Measurements from ENCODE around the gene OAS1.

OAS1 gene

DNA sequence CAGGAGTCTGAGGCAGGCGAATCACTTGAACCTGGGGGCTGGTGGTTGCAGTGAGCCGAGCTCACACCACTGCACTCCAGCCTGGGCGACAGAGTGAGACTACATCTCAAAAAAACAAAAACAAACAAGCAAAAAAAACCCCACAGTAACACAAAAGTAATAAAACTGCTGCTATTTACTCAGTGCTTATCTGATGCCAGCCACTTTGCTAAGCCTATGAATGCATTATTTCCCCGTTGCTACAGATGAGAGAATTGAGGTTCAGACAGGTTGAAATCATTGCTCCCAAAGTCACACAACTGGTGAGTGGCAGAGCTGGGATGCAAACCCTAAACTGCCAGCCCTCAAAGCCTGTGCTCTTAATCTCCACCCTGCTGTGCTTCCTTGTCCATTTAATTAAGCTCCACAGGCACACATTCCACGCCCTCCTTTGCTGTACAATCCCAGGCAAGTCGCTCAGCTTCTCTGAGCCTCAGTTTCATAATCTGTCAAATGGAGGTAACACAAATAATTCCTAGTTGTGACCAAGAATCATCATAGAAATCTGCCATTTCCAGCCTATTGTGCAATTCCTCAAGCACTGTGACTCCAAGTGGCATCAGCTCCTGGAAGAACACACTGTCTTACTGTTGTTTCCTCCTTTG lies 25.8 kb downstream of the OAS1 start:
- H3K4me3 ChIP-seq (ENCODE audit: low read depth, low read length) = no peak overlapping the region
- POLR2A ChIA-PET = no interaction called here
- CTCF ChIA-PET = interaction anchor here (0.6 kb wide), 1 partner anchor 35 kb away, joined by 3 read pairs; no protein-coding TSS in a partner anchor
- no peak for TF ChIP-seq ZNF677 (tag by site-specific recombination; IDR thresholded peaks at IDR 0.05)
- no peak for TF ChIP-seq ZNF785 (tag by site-specific recombination; IDR thresholded peaks at IDR 0.05)
- no peak for TF ChIP-seq SETDB1 (IDR thresholded peaks at IDR 0.05; ENCODE audit: insufficient read length, low read length)
- no peak for TF ChIP-seq ZNF571 (tag by site-specific recombination; IDR thresholded peaks at IDR 0.05)
- TF ChIP-seq SCRT1 (tag by site-specific recombination; IDR thresholded peaks at IDR 0.05; ENCODE audit: borderline replicate concordance) = no peak
- TF ChIP-seq ZNF560 (tag by site-specific recombination; IDR thresholded peaks at IDR 0.05; ENCODE audit: borderline replicate concordance) = no peak
- TF ChIP-seq, protein P1, sequence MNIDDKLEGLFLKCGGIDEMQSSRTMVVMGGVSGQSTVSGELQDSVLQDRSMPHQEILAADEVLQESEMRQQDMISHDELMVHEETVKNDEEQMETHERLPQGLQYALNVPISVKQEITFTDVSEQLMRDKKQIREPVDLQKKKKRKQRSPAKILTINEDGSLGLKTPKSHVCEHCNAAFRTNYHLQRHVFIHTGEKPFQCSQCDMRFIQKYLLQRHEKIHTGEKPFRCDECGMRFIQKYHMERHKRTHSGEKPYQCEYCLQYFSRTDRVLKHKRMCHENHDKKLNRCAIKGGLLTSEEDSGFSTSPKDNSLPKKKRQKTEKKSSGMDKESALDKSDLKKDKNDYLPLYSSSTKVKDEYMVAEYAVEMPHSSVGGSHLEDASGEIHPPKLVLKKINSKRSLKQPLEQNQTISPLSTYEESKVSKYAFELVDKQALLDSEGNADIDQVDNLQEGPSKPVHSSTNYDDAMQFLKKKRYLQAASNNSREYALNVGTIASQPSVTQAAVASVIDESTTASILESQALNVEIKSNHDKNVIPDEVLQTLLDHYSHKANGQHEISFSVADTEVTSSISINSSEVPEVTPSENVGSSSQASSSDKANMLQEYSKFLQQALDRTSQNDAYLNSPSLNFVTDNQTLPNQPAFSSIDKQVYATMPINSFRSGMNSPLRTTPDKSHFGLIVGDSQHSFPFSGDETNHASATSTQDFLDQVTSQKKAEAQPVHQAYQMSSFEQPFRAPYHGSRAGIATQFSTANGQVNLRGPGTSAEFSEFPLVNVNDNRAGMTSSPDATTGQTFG (tag by site-specific recombination; IDR thresholded peaks at IDR 0.05; ENCODE audit: borderline replicate concordance) = no peak
- TF ChIP-seq ZNF624 (tag by site-specific recombination; IDR thresholded peaks at IDR 0.05) = no peak
- no peak for TF ChIP-seq ZNF473 (tag by site-specific recombination; IDR thresholded peaks at IDR 0.05)
- TF ChIP-seq ZNF16 (tag by site-specific recombination; IDR thresholded peaks at IDR 0.05; ENCODE audit: low read depth) = no peak
- no peak for TF ChIP-seq ZNF184 (tag by site-specific recombination; IDR thresholded peaks at IDR 0.05)
- TF ChIP-seq, protein P2, sequence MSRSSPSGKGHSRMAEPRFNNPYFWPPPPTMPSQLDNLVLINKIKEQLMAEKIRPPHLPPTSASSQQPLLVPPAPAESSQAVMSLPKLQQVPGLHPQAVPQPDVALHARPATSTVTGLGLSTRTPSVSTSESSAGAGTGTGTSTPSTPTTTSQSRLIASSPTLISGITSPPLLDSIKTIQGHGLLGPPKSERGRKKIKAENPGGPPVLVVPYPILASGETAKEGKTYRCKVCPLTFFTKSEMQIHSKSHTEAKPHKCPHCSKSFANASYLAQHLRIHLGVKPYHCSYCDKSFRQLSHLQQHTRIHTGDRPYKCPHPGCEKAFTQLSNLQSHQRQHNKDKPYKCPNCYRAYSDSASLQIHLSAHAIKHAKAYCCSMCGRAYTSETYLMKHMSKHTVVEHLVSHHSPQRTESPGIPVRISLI (tag by site-specific recombination; IDR thresholded peaks at IDR 0.05) = no peak
- TF ChIP-seq ZNF140 (tag by site-specific recombination; IDR thresholded peaks at IDR 0.05) = no peak
- TF ChIP-seq ZNF548 (tag by site-specific recombination; IDR thresholded peaks at IDR 0.05) = no peak
- TF ChIP-seq, protein P3, sequence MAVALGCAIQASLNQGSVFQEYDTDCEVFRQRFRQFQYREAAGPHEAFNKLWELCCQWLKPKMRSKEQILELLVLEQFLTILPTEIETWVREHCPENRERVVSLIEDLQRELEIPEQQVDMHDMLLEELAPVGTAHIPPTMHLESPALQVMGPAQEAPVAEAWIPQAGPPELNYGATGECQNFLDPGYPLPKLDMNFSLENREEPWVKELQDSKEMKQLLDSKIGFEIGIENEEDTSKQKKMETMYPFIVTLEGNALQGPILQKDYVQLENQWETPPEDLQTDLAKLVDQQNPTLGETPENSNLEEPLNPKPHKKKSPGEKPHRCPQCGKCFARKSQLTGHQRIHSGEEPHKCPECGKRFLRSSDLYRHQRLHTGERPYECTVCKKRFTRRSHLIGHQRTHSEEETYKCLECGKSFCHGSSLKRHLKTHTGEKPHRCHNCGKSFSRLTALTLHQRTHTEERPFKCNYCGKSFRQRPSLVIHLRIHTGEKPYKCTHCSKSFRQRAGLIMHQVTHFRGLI (tag by site-specific recombination; IDR thresholded peaks at IDR 0.05) = no peak
- TF ChIP-seq ZNF394 (tag by site-specific recombination; IDR thresholded peaks at IDR 0.05; ENCODE audit: borderline replicate concordance) = no peak
- no peak for TF ChIP-seq ZNF510 (tag by site-specific recombination; IDR thresholded peaks at IDR 0.05; ENCODE audit: insufficient replicate concordance)
- no peak for TF ChIP-seq ZNF791 (tag by site-specific recombination; IDR thresholded peaks at IDR 0.05)
- TF ChIP-seq, protein P4, sequence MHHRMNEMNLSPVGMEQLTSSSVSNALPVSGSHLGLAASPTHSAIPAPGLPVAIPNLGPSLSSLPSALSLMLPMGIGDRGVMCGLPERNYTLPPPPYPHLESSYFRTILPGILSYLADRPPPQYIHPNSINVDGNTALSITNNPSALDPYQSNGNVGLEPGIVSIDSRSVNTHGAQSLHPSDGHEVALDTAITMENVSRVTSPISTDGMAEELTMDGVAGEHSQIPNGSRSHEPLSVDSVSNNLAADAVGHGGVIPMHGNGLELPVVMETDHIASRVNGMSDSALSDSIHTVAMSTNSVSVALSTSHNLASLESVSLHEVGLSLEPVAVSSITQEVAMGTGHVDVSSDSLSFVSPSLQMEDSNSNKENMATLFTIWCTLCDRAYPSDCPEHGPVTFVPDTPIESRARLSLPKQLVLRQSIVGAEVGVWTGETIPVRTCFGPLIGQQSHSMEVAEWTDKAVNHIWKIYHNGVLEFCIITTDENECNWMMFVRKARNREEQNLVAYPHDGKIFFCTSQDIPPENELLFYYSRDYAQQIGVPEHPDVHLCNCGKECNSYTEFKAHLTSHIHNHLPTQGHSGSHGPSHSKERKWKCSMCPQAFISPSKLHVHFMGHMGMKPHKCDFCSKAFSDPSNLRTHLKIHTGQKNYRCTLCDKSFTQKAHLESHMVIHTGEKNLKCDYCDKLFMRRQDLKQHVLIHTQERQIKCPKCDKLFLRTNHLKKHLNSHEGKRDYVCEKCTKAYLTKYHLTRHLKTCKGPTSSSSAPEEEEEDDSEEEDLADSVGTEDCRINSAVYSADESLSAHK (tag by site-specific recombination; IDR thresholded peaks at IDR 0.05) = no peak
- no peaks in the 10 kb centered on the region for H3K36me3 ChIP-seq (ENCODE audit: control insufficient read depth in 2 of 2, insufficient read depth in 1 of 2, low read length in 2 of 2)
- H3K27ac ChIP-seq (ENCODE audit: extremely low read depth, low read depth, low read length) = no peak overlapping the region
- H3K4me1 ChIP-seq (ENCODE audit: control insufficient read depth, insufficient read depth, low read length) = no peaks in the 10 kb centered on the region
- H3K9me3 ChIP-seq (ENCODE audit: control insufficient read depth, insufficient read depth, low read depth, low read length) = no peaks in the 10 kb centered on the region
